Measurements from ENCODE around the gene RPS27A. TPM values are rescaled to one million over a fixed set of nuclear protein-coding genes. Genes with fewer than 3 reads are reported as not detected.

Gene RPS27A
- total and polyA plus RNA-seq, 9 of the 15 experiments (the other 6 are each of a cell fraction or from before 2014, with no cell fraction given) = 1,383 to 3,282 (median 2,242) TPM

- TF ChIP-seq, protein P1, sequence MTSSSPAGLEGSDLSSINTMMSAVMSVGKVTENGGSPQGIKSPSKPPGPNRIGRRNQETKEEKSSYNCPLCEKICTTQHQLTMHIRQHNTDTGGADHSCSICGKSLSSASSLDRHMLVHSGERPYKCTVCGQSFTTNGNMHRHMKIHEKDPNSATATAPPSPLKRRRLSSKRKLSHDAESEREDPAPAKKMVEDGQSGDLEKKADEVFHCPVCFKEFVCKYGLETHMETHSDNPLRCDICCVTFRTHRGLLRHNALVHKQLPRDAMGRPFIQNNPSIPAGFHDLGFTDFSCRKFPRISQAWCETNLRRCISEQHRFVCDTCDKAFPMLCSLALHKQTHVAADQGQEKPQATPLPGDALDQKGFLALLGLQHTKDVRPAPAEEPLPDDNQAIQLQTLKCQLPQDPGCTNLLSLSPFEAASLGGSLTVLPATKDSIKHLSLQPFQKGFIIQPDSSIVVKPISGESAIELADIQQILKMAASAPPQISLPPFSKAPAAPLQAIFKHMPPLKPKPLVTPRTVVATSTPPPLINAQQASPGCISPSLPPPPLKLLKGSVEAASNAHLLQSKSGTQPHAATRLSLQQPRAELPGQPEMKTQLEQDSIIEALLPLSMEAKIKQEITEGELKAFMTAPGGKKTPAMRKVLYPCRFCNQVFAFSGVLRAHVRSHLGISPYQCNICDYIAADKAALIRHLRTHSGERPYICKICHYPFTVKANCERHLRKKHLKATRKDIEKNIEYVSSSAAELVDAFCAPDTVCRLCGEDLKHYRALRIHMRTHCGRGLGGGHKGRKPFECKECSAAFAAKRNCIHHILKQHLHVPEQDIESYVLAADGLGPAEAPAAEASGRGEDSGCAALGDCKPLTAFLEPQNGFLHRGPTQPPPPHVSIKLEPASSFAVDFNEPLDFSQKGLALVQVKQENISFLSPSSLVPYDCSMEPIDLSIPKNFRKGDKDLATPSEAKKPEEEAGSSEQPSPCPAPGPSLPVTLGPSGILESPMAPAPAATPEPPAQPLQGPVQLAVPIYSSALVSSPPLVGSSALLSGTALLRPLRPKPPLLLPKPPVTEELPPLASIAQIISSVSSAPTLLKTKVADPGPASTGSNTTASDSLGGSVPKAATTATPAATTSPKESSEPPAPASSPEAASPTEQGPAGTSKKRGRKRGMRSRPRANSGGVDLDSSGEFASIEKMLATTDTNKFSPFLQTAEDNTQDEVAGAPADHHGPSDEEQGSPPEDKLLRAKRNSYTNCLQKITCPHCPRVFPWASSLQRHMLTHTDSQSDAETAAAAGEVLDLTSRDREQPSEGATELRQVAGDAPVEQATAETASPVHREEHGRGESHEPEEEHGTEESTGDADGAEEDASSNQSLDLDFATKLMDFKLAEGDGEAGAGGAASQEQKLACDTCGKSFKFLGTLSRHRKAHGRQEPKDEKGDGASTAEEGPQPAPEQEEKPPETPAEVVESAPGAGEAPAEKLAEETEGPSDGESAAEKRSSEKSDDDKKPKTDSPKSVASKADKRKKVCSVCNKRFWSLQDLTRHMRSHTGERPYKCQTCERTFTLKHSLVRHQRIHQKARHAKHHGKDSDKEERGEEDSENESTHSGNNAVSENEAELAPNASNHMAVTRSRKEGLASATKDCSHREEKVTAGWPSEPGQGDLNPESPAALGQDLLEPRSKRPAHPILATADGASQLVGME (CRISPR knock-in tag; IDR thresholded peaks at IDR 0.05) = no peak
- TF ChIP-seq ZNF699 (CRISPR knock-in tag; IDR thresholded peaks at IDR 0.05; ENCODE audit: insufficient replicate concordance) (no peak), U2AF1 (optimal IDR thresholded peaks at IDR 0.05; ENCODE audit: low read depth, low read length) (peak; percentile 55), E2F4 (CRISPR knock-in tag; IDR thresholded peaks at IDR 0.05; ENCODE audit: low read depth) (0 out of 2 replicates have a peak, but pooled peaks have one; percentile 47), KDM4B (IDR thresholded peaks at IDR 0.05; ENCODE audit: borderline replicate concordance in 2 of 2, low read depth in 1 of 2) (peak in 1 of 2 experiments; percentile 80; a peak in 1 of 4 replicates), ZFP1 (CRISPR knock-in tag; IDR thresholded peaks at IDR 0.05) (no peak), ARID4B (CRISPR knock-in tag; IDR thresholded peaks at IDR 0.05) (peak; percentile 71), ZNF830 (CRISPR knock-in tag; IDR thresholded peaks at IDR 0.05) (peak; percentile 87; the same call in 1 of the 2 replicates), SMAD3 (CRISPR knock-in tag; conservative IDR thresholded peaks at IDR 0.05) (no peak), MTA1 (IDR thresholded peaks at IDR 0.05; ENCODE audit: borderline replicate concordance) (no peak), SRSF3 (IDR thresholded peaks at IDR 0.05; ENCODE audit: insufficient read depth, low read length) (no peak), ETV5 (CRISPR knock-in tag; IDR thresholded peaks at IDR 0.05; ENCODE audit: low read depth) (peak; percentile 23; the same call in 1 of the 2 replicates)
- TF ChIP-seq, protein P2, sequence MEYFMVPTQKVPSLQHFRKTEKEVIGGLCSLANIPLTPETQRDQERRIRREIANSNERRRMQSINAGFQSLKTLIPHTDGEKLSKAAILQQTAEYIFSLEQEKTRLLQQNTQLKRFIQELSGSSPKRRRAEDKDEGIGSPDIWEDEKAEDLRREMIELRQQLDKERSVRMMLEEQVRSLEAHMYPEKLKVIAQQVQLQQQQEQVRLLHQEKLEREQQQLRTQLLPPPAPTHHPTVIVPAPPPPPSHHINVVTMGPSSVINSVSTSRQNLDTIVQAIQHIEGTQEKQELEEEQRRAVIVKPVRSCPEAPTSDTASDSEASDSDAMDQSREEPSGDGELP (CRISPR knock-in tag; IDR thresholded peaks at IDR 0.05; ENCODE audit: borderline replicate concordance) = peak; percentile 81
Observed at GRCh38 chr2:55282110-55282917, 49.8 kb downstream of the RPS27A start (continued).
